GM21529 (cell line): ENCODE measurements around the gene SAFB2.
A peak's percentile ranks its signal among the peaks of the same experiment; 100 is the strongest.

Experiments used
- ATAC-seq: cut with Tn5 transposase; IDR thresholded peaks from one replicate; pipeline ENCODE4 v1.9.1; 2021; ENCODE audit not compliant: unreplicated experiment

SAFB2 gene

DNA sequence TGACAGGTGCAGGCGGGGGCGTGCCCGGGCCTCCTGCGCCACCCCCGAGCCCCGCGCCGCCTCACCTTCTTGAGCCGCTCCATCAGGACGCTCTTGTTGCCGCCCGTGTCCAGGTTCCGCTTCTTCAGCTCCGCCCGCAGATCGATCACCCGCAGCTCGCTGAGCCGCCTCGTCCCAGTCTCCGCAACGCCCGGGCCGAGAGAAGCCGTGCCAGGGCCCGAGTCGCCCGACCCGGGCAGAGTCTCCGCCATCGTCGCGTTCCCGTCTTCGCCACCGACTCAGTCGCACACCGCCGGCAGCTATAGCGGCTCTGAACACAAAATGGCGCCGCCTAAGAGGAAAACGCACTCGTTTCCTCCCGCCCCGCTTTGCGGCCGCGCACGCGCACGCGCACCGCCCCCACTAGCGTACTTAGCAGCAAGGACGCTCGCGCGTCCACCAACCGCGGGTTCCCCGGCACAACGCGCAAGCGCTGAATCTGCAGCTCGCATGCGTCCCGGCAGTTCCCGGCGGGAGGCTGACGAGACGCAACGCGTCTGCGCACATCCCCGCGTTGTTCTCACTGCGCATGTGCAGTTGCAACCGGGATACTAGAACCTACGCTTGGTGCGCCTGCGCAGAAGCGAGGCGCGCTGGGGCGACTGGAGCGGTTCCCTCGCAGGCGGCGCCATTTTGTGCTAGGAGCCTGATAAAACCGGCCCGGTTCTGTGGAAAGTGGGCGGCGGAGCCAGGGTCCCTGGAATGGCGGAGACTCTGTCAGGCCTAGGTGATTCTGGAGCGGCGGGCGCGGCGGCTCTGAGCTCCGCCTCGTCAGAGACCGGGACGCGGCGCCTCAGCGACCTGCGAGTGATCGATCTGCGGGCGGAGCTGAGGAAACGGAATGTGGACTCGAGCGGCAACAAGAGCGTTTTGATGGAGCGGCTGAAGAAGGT lies at the start of gene SAFB2, which contains the start of gene SAFB:
Gene SAFB2, minus strand, starts transcription at position 312 of the 932 bp plus-strand sequence. Its CDS starts 61 bp downstream, at position 251.
Gene SAFB, plus strand, starts transcription at position 619 of the 932 bp plus-strand sequence. Its CDS starts 123 bp downstream, at position 742.
- ATAC-seq = peak; percentile 77

DNA sequence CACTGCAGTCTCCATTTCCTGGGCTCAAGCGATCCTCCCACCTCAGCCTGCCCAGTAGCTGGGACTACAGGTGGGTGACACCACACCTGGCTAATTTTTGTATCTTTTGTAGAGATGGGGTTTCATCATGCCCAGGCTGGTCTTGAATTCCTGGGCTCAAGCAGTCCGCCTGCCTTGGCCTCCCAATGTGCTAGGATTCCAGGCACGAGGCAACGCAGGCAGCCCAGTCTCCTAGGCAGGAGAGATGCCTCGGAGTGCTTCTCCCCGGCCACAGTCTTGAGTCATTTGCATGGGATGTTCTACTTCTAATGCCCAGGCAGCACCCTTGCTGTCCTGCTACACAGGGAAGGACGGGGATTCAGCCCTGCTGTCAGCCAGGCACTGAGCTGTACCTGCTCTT lies 49.0 kb upstream of the SAFB2 start:
- ATAC-seq = no peak

DNA sequence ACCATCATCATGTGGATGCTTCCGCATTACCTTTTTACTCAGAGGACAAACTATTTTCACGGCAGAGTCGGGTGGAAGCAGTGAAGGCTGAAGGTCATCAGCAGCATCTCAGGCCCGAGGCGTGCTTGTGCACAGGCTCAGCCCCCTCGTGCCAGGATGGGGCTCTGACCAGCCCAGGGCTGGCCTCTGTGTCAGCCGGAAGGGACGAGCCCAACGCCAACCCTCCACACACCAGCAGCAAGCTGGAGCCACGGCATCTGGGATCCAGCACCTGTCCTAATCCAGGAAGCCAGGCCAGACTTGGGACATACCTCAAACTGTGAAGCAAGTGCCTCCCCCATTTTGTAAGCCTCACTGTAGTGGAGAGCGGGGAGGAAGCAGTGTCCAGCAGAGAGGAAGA lies 46.6 kb upstream of the SAFB2 start:
- ATAC-seq = no peak

DNA sequence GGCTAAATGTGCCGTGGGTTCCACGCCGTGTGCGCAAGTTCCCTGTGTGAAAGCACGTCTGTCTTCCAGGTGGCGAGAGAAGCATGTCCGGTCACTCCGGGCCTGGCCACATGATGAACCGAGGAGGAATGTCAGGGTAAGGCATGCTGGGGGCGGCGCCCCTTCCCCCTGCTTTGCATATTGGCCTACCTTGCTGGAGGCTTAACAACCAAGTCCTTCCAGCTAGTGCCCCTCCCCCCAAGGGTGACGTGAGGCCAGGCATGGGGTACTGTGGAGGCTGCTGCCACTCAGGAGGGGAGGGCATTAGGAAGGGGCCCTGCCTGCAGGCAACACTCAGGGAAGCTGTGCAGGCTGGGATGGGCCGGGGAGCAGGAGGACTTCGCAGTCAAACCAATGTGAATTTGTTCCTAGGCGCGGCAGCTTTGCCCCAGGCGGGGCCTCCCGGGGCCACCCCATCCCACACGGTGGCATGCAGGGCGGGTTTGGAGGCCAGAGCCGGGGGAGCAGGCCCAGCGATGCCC lies 45.2 kb upstream of the SAFB2 start:
- no peak for ATAC-seq

DNA sequence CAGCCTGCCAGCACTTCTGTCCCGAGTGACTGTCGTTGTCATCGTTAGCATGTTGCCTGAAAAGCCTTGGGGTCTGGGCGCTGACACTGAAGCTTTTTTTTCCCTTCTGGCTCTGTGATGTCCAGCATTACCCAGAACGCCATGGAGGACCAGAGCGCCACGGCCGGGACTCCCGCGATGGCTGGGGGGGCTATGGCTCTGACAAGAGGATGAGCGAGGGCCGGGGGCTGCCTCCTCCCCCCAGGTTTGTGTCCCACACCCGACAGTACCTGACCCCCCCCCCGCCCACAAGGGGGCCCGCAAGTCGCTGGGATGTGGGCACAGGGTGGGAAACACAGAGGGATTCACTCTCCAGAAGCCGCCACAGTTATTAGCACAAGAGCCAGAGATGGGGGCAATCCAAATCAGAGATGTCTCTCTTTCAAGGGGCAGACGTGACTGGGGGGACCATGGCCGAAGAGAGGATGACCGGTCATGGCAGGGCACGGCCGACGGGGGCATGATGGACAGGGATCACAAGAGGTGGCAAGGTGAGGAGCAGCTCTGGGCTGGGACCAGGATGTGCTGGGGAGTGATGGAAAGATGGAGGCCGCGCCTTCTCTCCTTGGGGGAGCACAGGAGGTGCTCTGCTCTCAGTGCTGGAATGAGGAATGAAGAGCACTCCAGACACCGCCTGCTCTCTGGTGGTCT lies 44.5 kb upstream of the SAFB2 start:
- ATAC-seq = no peak

DNA sequence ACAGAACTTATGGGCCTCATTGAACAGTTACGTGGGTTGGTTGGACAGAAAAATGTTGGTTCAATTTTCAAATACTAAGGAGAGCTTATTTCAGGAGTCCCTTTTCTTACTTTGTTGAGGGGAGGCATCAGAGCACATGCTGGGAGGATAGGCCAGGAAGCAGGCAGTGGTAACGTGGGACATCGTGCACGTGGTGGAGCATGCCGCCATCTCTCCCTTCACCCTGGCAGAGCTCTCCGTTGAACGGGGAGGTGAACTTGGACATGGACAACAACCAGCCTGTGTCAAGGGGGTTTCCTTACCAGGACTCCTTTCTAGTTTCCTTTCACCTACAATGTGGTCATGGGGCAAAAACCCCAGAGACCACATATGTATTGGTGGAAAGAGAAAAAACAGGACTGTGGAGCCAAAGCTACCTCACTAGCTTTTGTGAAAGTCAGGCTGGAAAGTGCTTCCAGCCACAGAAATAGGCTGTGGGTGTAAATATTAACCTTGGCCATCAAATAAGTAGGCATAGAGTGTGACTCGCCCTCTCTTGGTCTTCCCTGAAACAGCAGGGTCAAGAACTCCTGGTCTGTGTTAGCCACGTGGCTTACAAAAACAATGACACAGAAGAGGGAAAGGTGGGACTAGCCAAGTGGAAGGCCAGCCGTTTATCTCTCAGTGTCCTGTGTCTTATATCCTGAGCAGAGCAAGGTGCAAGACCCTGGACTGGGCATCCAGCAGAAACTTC lies 43.4 kb upstream of the SAFB2 start:
- no peak for ATAC-seq

DNA sequence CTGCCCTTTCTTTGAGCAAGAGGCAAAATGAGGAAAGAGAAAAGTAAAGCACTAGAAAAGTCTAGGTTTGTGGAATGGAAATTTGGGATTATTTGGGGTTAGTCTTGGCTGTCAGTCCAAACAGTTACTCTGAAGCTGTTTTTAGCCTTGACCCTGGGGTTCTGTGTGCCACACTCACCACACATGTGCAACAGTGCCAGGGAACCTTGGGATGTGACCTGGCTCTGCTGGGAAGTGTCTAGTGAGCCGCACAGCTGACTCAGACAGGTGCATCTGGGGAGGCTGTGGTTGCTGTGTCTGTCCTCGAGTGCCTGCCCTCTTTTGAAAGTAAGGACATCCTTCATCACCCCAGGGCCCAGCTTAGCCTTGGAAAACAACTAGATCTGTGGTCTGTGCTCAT lies 41.9 kb upstream of the SAFB2 start:
- ATAC-seq = no peak

DNA sequence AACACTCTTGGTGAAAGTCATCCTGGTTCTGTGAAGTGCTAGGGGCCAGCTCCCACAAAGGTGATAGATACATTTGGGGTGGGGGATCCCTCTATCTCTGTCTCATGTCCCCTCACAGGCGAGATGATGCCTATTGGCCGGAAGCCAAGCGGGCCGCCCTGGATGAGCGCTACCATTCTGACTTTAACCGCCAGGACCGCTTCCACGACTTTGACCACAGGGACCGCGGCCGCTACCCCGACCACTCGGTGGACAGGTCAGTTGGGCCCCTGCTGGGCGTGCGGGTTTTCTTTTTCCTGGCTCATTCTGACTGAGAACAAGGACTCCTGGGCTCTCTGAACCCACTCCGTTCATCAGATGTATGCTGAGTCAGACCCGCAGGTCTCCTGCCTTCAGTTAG lies 41.3 kb upstream of the SAFB2 start:
- ATAC-seq = no peak

DNA sequence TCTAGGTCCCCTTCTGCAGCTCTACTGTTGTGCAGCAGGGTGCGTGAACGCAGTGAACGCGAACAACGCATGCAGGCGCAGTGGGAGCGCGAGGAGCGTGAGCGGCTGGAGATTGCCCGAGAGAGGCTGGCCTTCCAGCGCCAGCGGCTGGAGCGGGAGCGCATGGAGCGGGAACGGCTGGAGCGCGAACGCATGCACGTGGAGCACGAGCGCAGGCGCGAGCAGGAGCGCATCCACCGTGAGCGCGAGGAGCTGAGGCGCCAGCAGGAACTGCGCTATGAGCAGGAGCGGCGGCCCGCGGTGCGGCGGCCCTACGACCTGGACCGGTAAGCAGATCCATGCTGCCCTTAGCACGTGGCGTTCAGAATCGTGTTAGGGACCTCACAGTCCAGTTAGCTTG lies 38.9 kb upstream of the SAFB2 start:
- ATAC-seq = no peak

DNA sequence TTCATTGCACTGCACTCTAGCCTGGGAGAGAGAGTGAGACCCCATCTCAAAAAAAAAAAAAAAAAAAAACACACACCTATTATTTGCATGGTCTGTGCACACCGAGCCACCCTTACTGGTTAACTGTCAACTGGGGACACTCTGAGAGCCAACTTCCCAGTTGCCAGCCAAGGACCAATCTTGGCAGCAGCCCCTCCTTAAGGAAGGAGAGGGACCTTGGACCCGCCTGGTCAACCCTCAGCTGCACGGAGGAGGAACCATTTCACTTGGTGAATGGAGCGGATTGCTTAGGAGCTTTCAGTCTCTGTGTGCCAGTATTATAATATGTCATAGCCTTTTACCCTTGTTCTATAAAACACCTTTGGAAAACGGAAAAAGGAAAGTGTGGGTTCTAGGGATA lies 32.8 kb upstream of the SAFB2 start:
- no peak for ATAC-seq

DNA sequence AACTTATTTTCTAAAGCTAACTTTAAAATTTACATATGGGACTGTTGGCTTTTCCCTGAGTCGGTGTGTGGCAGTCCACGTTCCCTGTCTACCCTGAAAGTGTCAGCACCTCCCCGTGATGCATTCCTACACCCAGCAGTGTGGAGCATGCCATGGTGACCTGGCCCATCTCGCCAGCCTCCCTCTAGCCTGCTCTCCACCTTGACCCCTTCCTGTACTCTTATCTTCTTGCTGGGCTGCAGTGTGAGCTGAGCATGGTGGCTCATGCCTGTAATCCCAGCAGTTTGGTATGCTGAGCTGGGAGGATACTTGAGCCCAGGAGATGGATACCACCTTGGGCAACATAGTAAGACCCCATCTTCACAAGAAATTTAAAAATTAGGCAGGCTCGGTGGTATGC lies 32.4 kb upstream of the SAFB2 start:
- ATAC-seq = no peak

DNA sequence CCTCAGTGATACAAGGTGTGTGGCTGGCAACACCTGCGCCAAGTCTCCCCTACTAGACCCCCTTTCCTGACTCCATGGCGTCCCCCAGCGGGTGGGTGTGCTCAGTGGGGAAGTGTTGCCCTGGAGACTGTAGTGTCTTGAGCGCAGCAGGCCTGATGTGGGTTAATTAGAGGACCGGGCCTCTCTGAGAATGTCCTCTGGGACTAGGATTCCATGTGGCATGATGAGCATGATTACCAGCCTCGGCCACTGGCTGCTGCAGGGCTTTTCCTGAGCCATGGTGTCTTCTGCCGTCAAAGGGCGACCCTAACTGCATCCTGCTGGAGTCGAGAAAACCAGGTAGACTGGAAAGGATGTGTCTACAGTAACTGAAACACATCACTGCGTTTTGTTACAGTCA lies 29.7 kb upstream of the SAFB2 start:
- ATAC-seq = no peak

DNA sequence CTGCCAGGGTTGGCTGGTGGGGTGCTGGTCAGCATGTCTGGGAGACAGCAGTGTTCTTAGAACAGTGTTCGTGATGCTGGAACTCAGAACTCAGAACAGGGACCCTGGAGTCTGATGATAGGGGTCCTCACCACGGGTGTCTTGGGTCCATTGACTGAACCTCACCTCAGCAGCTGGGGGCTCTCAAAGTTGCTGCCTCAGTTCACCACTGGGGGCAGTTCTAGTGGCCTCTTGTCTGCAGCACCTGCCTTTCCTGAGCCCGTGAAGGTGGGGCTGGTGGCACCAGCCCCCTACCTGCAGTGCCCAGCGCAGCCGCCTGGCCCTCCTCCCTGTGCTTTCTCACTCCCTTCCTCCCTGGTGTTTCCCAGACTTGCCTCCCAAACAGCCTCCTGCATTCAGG lies 28.8 kb upstream of the SAFB2 start:
- ATAC-seq = no peak

DNA sequence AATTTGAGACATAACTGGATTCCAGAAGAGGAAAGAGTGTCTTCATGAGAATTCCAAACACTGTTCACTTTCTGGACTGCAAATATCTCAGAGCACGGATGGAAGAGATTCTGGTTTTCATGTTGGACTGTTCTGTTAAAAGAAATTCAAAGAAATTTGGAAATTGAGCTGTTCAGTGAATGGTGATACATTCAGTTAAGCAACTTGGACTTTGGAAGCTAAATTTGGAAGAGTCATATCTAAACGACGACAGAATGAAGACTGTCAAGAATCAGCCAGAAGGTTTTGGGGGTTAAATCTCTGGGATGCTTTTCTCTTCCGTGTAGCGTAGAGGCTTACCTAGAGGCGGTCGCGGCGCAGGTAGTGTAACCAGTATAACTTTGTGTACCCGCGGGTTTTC lies 25.9 kb upstream of the SAFB2 start:
- ATAC-seq = no peak

DNA sequence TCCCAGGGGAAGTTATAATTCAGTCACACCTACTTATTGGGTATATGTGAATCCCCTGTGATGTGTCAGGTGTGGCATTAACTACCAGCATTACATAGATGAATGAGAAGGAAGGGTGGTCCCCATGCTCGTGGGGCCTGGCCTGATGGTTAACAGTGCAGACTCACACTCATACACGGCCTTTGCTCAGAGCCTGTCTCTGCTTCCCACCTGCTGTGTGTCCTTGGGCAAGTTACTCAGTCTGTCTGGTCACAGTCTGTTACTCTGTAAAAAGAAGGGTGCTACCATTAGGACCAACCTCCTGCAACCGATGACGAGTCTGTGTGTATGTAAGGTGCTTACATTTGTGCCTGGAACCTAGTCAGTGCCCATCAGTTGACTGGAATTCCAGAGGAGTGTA lies 24.1 kb upstream of the SAFB2 start:
- no peak for ATAC-seq

DNA sequence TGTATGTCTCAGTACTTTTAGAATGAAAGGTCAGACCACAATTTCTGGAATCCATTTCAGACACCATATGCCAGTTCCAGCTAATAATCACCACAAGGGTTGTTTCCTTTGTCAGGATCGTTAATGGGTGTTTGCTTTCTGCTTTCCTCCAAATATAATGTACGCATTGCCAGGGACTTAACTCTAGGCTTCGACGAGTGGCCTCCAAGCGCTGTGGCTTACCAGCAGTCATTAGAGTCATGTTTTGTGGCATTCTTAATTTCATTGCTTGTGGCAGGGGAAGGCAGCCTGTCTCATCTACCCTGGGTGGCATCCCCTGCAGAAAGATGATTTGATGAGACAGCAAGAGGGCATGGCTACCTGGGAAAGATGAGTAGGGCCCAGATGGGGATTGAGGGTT lies 22.8 kb upstream of the SAFB2 start:
- no peak for ATAC-seq

DNA sequence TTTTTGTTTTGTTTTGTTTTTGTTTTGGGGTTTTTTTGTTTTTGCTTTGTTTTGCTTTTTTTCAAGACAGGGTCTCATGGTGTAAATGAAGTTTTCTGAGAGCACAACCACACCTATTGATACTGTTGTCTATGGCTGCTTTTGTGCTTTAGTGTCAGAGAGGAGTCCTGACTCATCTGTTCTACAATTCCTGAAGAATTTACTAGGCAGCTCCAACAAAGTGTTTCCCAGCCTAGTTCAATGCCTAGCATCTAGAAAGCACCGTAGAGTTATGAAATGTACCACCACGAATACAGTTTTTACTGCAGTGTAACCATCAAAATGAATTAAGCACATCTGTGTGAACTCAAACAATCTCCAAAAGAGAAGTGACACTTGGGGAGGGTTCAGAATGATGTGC lies 21.5 kb upstream of the SAFB2 start:
- no peak for ATAC-seq

DNA sequence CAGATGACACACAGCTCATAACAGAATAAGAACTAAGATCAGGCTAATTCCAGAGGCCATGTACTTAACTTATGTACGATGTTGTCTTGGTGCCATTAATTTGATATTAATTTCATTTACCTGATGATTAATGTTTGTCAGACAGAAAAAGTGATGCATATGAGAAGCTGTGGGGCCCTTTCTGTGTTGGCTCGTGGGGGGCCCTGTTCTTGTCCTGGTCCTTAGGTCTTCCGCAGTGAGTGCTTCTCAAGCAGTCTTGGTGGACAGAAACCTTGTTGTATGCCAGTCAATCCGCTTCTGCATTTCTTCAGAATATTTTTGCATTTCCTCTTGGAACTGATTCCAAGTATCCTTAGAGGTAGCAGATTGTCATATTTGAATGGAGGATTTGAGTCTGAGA lies 20.5 kb upstream of the SAFB2 start:
- ATAC-seq = no peak

DNA sequence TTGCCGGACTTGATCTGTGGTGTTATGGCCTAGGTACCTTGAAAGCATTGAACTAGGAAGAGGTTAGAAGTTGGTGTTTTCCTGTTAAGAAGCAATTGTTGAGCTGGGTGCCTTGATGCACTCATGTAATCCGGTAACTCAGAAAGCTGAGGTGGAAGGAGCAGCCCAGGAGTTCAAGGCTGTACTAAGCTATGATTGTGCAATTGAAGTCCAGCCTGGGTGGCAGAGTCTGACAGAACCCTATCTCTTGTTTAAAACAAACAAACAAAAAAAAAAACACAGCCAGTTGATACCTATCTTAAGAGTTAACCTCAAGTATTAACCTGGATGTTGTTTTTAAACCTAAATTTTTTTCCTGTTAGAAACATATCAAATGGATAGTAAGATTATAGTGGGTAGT lies 19.6 kb upstream of the SAFB2 start:
- ATAC-seq = no peak

DNA sequence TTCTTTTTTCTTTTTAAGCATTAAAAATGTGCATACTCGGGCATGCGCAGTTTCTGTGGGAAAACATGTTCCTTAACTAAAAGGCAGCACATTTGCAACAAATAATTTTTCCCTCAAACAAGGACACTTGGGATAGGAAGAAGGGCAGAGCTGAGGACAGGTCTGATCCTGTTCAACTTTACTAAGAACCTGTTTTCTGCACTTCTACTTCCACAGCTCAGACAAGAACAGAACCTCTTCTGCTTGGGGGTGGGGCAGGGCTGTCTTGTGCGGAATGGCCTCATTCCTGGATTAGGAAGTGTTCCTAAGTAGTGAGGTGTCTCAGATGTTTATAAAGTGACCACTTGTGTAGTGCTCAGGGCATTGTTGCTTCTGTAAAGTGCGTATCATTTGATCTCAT lies 18.6 kb upstream of the SAFB2 start:
- no peak for ATAC-seq

DNA sequence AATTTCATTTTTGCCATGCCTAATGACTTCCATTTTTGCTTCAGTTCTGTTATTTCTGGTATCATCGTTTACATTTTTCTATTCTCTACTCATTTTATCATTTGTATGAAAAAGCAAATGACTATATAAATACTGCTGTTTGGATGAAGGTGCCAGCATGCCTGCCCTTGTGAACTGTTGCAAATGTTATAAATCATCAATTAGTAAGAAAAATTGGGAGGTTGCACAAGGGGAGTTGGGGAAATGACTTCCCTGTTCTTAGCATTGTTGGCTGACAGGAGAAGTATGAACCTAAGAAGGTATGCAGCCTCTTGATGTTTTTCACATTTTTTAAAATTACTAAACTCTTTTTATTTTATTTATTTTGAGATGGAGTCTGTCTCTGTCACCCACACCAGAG lies 15.4 kb upstream of the SAFB2 start:
- no peak for ATAC-seq
